H4 (cell line): ENCODE data around the gene ETV5. TPM values are rescaled to one million over a fixed set of nuclear protein-coding genes. Genes with fewer than 3 reads are reported as not detected.
A peak's percentile ranks its signal among the peaks of the same experiment; 100 is the strongest.
"Not testable (repeated sequence)": the region's sequence is repeated elsewhere in the genome, so short reads cannot be mapped to it uniquely, and the experiment has no call there.

Source experiments
- DNase-seq: peaks from one replicate; pipeline ENCODE4 v3.0.0-alpha.2; 2015; ENCODE audit warnings: low spot score
- total RNA-seq: library from RNA; depleted of rRNA; stranded (reverse); fragments of >200 nt; shearing (Covaris generic); gene quantifications from 2 replicates; pipeline ENCODE4 v1.2.3, GENCODE V29; 2014

Gene ETV5
- total RNA-seq, 1 experiment from 2014 or later, result 73.9 TPM

- no peak for DNase-seq
Observed at GRCh38 chr3:186067360-186068242, 41.3 kb downstream of the ETV5 start.

GRCh38 chr3:186060222-186060621, 48.7 kb downstream of the ETV5 start:
- no peak for DNase-seq

- DNase-seq, result no peak
Observed at GRCh38 chr3:186059192-186059591, 49.7 kb downstream of the ETV5 start.

GRCh38 chr3:186058225-186058624, 50.7 kb downstream of the ETV5 start:
- DNase-seq, result no peak

GRCh38 chr3:186057594-186057993, 51.3 kb downstream of the ETV5 start:
- peak; percentile 42 for DNase-seq

- DNase-seq, result no peak
Observed at GRCh38 chr3:186054792-186055352, 54.0 kb downstream of the ETV5 start.

- no peak for DNase-seq
Observed at GRCh38 chr3:186053954-186054791, 54.7 kb downstream of the ETV5 start.

GRCh38 chr3:186052096-186052840, 56.6 kb downstream of the ETV5 start:
- DNase-seq, result no peak

GRCh38 chr3:186049001-186049400, 59.9 kb downstream of the ETV5 start:
- no peak for DNase-seq

- no peak for DNase-seq
Observed at GRCh38 chr3:186048119-186048518, 60.8 kb downstream of the ETV5 start.

- no peak for DNase-seq
Observed at GRCh38 chr3:186046838-186047237, 62.1 kb downstream of the ETV5 start.

- no peak for DNase-seq
Observed at GRCh38 chr3:186044968-186045367, 63.9 kb downstream of the ETV5 start.

- DNase-seq, result no peak
Observed at GRCh38 chr3:186044427-186044826, 64.5 kb downstream of the ETV5 start.

- no peak for DNase-seq
Observed at GRCh38 chr3:186042521-186043202, 66.2 kb downstream of the ETV5 start.

GRCh38 chr3:186042036-186042435, 66.9 kb downstream of the ETV5 start:
- DNase-seq, result no peak

GRCh38 chr3:186038360-186038759, 70.5 kb downstream of the ETV5 start:
- no peak for DNase-seq

- no peak for DNase-seq
Observed at GRCh38 chr3:186035277-186035676, 73.6 kb downstream of the ETV5 start.

GRCh38 chr3:186032321-186032720, 76.6 kb downstream of the ETV5 start:
- DNase-seq, result no peak

- DNase-seq, result not testable (repeated sequence)
Observed at GRCh38 chr3:186025993-186026392, 82.9 kb downstream of the ETV5 start.

GRCh38 chr3:186025161-186025560, 83.7 kb downstream of the ETV5 start:
- DNase-seq, result no peak

- no peak for DNase-seq
Observed at GRCh38 chr3:186024210-186024609, 84.7 kb downstream of the ETV5 start.
